Measurements from ENCODE around the gene RALB.
"Not testable (repeated sequence)": the region's sequence is repeated elsewhere in the genome, so short reads cannot be mapped to it uniquely, and the experiment has no call there.

The RALB gene

DNA sequence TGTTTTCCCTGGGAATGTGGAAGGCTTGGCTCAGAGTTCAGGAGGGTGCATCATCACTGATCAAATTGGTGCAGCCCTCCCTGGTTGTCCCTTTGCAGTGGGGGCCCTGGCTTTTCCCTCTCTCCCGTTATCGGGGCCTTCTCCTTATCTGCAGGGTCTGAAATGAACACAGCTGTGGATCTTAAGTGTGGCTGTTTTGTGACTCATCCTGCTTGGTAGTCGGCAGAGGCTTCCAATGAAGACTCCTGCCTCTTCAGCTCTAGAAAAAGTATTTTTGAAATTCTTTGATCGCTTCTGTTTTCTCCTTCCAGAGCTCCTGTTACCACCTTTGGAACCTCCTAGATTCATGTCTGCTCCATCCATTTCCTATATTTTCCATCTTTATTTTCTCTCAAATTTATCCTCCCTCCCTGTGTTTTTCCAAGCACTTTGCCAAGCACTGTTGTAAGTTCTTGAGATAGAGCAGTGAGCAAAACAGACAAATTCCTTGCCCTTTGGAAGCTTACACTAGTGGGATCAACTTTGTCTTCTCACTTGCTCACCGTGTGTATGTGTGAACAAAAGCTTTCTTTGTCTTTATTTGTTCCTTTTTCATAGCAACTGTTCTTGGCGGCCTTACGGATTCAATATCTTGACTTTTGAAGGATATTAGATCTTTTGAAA is 45.7 kb downstream of the RALB start:
- no peak for DNase-seq

DNA sequence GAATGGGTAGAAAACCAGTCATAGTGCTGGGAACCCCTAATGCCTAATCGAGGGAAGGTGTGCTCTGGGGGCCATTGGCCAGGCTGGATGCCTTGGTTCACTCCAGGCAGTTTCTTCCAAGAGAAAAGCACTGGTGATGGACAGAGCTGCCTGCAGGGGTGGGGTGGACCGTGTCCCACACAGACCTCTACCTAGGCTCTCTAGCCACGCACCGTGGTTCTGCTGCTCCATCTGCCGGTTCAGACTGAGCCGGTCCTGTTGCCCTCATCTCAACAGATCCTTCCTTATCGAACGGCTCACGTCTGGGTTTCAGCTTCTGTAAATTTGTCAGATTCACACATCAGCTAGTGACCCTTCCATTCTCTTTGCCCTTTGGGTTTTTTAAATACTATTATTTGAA is 46.4 kb downstream of the RALB start:
- no peak for DNase-seq

DNA sequence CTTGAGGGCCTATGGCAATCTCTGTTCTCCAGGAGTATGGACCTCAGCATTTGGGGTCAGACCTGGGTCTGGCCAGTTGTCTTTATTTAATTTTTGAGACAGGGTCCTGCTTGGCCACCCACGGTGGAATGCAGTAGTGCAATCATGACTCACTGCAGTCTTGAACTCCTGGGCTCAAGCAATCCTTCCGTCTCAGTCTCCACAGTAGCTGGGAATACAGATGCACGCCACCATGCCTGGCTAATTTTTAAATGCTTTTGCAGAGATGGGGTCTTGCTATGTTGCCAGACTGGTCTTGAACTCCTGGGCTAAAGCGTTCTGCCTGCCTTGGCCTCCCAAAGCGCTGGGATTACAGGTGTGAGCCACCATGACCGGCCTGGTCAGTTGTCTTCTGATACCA is 46.9 kb downstream of the RALB start:
- no peak for DNase-seq

DNA sequence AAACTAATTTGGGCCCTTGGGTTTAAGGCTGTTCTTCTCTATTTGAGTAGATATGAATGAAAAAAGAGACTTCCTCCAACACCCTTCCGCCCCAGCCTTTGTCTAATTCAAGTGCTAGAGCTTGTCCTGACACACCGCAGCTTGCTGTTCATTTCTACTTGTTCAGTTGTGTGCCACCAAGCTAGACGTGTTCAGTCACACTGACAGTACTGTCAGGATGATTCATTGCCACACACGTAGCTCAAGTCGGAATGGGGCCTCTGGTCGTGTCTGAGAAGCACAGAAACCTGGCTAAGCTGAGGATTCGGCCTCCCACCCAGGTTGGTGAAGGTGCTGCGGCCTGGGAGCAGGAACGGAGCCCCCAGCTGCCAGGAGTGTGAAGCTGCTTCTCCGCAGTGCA is 47.7 kb downstream of the RALB start:
- DNase-seq = no peak

DNA sequence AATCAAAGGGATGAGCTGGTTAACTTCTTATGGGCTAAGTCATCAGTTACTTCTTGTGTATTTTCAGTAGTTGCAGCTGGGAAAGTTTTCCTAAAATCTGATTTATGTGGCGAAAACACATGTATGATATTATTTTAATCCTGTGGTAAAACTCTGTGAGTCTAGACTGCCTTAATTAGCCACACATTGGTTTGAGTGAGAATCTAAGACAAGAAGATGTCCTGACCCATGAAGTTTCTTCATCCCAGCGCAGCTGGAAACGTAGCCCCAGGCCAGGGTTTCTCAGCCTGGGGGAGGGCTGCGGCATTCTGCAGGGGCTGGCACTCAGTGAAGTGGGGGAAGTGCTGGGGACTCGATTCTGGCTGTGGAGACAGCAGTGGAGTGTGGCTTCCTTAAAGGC is 48.6 kb downstream of the RALB start:
- DNase-seq = no peak

DNA sequence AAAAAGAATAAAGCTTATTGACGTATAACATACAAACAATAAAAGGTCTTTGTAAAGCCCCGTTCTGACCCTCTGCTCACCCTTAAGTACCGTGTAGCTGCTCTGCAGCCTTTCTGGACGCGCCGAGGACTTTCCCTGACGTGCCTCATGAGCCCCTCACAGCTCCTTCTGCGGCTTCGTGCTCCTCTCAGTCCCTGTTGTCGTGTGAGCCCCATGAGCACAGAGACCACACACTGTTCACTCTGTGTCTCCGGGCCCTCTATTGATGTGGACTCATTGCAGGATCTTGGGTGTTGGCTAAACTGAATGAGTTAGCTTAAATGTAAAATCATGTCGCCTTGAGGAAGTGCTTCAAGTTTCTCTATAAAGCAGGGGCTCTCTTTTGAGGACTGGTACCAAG is 49.6 kb downstream of the RALB start:
- DNase-seq = no peak

DNA sequence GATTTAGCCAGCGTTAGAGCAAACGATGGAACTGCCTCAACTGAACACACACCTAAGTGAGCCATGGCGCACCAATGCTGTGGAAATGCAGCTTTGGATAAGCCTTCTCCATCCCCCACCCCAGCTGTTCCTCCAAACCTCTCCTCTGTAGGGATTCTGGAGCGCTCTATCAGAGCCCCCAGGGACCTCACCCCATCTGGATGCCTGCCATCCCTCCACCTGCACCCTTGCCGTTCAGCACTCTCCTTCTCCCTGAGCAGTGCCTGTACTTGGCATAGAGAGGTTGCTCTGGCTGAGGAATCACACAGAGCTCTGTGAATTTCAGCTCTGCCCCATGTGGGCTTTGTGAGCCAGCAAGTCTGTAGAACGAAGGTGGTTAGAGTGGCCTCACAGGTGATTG is 50.5 kb downstream of the RALB start:
- DNase-seq = no peak

DNA sequence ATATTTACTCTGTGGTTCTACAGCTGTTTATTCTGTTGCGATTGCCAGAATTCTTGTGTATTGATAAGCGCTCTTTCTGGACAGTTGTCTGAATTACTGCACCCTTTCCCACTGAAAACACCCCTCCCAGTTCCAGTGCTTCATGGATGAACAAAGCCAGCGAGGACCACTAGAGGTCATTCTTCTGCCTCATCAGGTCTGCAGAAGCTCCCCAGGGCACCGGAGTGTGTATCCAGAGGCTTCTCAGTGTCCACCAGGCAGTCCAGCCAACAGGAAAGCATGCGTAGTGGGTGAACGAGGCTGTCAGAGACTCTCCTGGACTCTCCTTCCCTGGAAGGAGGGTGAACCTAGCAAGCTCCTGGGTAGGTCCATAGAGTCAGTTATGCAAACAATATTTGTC is 52.6 kb downstream of the RALB start:
- peak; percentile 84 to 87 for DNase-seq

DNA sequence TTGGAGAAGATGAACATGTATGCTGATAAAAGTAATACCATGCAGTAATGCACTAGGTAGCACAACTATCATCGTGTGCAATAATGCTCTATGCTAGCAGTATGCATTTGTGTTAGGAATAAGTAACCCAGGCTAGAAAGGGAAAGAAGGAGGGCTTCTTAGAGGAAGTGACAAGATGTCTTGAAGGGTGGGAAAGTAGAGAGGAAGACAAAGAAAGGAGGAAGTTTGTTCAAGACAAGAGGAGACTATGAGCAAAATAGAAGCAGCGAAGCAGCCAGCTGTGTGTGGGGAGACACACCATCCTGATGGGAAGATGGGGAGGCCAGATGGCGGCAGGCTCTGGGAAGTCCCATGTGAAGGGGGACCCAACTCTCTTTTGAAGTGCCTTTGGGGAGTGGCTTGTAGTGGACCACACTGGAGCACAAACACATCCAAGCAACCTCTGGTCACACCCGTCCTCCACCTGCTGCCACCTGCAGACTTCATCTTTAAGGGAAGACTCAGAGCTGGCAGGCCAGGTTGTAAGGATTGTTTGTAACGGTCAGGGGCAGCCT is 53.4 kb downstream of the RALB start:
- DNase-seq = peak in 1 of 2 experiments; percentile 23

DNA sequence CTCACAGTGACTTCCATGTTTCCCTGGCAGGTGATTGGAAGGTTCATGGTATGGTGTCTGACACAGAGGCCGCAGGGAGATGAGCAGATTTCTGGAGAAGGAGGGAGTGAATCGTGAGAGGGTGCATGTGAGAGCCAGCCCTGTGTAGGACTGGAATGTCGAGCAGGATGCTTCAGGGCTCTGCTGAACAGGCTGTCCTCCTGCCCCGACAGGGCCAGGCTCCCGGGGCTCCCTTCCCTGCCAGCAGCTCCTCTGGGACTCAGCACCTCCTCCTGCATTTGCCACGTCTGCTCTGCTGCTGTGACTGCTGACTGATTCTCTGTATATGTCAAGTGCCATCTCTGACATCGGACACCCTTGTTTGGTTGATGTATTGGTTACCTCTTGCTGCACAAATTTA is 54.8 kb downstream of the RALB start:
- DNase-seq = no peak

DNA sequence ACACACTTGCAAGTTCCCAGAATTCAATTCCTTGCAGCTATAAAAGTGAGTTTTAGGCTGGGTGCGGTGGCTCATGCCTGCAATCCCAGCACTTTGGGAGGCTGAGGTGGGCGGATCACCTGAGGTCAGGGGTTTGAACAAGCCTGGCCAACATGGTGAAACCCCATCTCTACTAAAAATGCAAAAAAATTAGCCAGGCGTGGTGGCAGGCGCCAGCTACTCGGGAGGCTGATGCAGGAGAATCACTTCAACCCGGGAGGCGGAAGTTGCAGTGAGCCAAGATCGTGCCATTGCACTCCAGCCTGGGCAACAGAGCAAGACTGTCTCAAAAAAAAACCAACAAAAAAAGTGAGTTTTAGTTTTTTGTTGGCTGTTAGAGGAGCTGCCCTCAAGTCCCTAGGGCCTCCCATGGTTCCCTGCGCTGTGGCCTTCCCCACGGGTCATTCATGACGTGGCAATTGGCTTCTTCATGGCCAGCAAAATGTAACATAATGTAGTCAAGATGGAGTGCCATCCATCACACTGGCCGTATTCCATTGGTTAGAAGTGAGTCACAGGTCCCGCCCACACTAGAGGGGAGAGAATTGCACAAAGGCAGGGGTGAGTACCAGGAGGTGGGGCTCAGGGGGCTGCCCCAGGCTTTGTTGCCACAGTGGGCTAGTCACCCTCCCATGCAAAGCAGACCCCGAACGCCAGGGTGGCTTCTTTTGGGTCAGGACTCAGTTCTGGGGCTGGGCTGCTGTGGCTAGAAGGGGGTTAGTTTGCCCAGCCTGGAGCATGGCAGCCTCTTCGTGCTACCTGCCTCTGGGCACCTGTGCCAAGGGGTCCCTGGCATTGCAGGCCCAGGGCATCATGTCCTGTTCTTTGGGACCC is 55.6 kb downstream of the RALB start:
- no peak for DNase-seq

DNA sequence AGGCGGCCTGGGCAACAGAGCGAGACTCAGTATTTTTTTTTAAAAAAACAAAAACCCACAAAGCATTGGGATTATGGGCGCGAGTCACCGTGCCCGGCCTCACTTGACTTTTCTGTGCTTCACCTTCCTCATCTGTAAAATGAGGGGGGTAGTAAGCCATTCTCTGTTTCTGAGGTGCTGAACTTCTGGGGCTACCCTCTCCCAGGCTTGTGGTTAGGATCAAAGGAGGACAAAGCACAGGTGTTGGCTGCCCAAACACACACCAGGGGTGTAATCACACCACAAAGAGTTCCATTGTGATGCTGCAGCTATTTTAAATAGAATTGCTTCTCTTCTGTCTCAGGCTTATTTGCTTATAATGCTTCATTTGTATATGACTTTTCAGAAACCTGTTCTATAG is 57.5 kb downstream of the RALB start:
- DNase-seq = peak; percentile 90 to 91

DNA sequence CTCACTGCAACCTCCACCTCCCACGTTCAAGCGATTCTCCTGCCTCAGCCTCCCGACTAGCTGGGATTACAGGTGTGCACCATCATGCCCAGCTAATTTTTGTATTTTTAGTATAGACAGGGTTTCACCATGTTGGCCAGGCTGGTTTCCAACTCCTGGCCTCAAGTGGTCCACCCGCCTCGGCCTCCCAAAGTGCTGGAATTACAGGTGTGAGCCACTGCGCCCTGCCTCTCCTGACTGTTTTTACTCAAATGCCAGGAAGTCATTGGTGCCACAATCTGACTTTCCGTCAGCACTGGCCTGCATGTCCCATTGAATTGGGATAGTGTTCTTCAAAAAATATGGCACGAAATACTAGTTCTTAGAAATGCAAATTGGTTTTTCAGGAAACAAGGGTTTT is 58.2 kb downstream of the RALB start:
- not testable (repeated sequence) for DNase-seq

DNA sequence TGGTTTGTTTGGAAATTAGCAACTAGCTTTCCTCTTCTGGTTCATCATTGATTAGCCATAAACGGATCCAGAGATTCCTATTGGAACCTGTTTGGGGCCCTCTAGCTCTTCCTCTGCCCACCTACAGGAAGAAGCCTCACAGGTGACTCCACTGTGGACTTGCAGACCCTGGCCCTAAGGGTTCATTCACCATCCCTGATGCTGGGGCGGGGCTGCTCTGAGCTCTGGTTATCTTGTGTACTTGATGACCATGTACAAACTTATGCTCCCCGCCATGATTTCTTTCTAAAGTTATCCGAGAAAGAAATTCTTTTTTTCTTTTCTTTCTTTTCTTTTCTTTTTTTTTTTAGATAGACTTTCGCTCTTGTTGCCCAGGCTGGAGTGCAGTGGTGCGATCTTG is 59.4 kb downstream of the RALB start:
- DNase-seq = no peak

DNA sequence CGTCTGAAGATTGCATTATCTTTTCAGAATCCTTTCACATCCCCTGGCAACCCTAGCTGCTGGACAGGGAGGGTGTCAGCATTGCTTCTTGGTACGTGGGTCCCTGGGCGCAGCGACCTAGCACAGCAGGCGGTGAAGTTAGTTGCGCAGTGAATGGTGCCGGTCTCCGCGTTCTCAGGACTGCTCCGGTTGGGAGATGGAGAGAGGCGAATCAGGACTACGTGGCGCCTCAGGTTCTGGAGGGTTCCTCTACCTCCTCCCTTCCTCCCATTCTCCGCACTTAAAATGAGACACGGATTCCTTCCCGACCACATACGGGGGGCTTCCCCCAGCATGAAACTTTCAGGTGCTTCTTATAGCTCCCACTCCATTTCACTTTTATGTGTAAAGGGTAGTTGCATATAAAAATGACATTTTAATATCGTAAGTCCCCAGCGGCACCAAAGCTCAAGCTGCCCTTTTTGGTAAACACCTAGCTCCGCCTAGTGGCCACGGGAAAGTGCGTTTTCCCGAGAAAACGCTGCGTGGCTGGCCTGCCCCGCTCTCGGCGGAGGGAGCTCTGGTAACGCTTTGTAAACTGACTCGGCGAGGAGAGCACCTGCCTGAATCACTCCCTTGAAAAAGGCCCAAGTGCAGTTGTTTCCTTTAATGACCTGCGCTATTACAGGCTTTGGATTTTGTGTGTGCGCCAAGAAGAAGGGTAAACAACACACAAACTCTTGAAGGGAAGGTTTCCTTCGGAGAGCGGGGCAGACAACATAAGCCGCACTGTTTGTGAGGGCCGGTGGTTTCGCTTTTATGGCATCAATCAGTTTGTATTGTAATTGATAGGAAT is 60.4 kb downstream of the RALB start:
- DNase-seq = peak; percentile 87 to 96

DNA sequence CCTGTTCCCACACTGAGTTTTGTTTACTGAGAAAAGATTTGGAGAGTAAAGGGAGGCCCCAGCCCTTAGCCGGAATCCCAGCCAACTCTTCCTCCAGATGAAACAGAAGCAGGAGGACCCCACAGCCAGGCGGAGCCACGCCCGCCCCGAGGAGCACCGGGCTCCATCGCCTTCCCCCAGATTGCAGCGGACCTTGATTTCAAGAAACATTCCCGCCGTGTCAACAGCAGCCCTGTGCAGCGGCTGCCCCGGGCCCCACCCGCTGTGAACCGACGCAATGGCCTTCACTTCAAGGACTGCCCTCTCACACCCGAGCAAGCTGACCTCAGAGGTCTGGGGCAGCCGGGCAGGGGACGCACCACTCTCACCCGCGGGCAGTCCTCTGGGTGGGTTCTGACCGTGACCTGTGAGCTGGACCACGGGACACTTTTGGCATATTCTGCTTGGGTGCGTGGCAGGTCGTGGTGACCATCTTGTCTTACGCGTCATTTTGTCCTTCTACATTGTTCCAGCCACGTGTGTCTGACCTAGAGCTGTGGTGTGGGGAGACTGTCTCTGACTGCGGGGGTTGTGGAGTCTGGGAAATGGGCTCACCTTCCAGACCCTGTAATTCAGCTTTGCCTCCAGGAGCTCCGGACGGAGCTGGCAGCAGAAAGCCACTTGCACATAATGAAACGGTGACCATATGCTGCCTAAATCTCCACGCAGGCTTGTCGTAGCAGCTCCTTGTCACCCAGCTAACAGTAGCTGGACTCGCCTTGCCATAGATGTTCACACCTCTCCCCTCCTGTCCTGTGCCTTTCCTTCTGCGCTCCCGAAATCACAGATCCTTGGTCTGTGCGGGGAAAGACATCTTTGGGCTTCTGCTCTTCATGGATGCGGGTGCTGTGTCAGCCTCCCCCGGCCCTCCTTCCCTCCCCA is 61.3 kb downstream of the RALB start:
- no peak for DNase-seq

DNA sequence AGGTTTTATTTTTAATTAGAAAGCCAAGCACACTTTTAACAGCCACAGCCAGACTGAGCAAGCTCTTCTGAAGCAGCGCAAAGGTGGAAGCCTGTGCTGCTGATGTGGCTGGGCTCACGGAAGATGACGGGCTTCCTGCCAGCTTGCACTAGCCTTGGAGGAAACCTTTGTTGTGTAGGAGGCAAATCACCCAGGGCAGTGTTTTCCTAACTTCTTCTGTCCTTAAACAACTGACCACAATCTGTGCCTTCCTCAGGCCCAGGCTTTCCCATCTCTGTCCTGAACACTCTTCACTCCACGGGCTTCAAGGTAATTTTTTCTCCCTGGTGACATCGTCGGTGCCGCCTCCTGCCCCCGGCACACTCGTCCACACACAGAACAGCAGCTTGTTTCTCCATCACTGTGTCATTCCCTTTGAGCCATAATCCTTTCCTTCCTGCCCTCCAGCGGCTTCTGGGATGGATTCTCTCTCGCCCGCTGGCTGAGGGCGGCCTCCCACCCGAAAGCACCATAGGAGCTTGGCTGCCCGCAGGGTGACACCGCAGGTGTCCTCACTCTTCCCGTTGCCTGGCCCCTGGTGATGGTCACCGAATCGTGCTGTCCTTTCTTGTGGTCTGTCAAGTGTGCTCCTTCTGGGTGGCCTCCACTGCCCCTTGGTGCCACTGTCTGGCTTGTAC is 62.2 kb downstream of the RALB start:
- no peak for DNase-seq

DNA sequence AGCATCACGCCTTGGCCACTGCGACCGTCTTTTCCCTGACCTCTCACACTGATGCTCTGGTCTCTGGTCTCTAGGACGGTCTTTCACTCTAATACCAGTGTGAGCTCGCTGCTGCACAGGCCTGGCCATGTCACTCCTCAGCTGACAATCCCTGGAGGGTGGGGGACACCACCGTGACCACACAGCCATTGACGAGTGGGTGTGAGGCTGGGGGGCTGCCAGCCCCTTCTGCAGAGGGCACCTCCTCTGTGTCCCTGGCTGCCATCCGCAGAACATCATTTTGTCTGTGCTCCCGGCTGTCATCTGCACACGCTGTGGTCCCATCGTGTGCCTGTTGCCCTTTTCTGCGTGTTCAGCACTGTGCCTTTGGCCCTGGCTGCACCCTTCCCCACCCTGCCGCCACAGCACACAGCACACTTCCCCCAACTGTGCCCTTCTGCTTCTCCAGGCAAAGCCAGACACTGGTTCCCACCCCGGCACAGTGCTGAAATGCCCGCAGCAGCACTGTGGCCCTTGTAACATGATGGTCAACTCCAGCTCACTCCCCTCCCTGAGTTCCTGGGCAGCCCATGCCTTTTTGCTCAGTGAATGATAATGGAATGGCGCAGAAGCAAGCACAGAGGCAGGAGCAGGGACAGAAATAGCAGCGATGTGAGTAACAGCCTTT is 62.8 kb downstream of the RALB start:
- no peak for DNase-seq

DNA sequence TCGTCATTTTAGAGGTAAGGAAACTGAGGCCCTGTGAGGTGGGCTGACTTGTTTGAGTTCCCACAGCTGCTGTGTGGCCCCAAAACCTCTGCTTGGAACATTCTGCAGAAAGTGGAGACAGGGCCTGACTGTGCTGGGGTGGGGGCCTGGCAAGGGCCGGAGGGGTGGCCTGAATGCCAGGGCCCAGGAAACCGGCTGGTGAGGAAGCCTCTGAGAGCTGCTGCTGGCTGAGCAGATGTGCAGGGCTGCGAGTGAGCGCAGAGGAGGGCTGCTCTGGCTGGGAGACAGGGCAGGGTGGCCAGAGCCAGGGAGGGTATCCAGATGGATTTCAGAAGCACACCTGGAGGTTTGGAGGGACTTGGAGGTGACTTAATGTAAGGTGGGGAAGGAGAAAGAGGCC is 63.4 kb downstream of the RALB start:
- DNase-seq = no peak

DNA sequence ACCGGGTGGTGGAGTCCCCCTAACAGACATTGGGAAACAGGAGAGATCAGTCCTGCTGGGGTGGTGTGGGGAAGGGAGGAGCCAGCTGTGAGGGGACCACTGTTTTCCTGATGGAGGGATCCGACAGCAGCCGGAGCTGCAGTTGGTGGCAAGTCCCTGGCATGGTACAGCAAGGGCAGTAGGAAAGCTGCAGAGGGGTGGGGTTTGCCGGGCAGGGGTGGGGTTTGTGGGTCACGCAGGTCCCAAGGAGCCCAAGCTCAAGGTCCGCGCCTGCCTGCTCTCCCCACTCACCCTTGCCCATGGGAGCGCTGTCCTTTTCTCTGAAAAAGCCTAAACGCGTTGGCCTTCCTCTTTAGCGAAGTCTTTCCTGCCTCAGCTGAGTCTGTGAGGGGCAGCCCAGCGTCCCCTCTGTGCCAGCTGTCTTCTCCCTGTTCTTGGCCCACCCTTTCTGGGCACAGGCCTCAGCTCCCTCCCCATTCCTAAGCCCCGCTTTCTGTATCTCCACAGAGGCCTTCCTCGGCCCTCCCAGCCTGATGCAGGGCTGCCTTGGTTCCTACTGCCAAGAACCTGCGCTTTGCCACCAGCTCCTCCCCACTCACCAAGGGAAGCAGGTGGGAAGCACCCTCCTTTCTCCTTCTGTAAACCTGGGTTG is 64.0 kb downstream of the RALB start:
- no peak for DNase-seq

DNA sequence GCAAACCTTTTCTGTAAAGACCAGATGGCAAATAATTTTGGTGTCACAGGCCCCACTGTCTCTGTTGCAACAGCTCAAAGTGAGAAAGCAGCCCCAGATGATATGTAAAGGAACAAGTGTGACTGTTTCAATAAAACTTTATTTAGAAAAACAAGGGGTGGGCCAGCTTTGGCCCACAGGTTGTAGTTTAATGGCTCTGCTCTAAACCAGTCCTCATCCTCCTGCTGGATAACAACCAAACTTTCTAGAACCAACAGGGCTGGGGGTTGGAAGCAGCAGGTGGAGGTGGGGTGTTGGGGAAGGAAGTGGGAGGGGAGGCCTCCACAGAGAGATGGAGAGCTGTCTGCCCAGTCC is 64.5 kb downstream of the RALB start:
- DNase-seq = no peak
